CD14-positive monocyte (primary cell): Measurements from ENCODE around the gene ANKRD55. TPM values are rescaled to one million over a fixed set of nuclear protein-coding genes. Genes with fewer than 3 reads are reported as not detected.

Experiments used
- DNase-seq, 3 donors: peaks; one replicate each; pipeline ENCODE4 v3.0.0-alpha.2; 2011 to 2022
- H2AFZ ChIP-seq: 2 replicates; pipeline ENCODE4 v1.6.0; 2012; ENCODE audit warnings: mild to moderate bottlenecking, low read depth, low read length, inconsistent platforms; ENCODE audit not compliant: insufficient read depth, poor library complexity, severe bottlenecking
- H3K27ac ChIP-seq, 2 donors: 1 replicate in 1 of 2; 2 replicates in 1 of 2; pipeline ENCODE4 v1.5.1; 2012 to 2013; ENCODE audit warnings: low read length in 2 of 2, control low read depth in 1 of 2, inconsistent platforms in 1 of 2, low read depth in 1 of 2, mild to moderate bottlenecking in 1 of 2
- H3K27me3 ChIP-seq, 2 donors: one replicate each; pipeline versions ENCODE4 v1.6.0 to v1.6.1; 2011 to 2013; ENCODE audit warnings: low read length in 2 of 2; ENCODE audit not compliant: control insufficient read depth in 2 of 2, insufficient read depth in 2 of 2
- H3K36me3 ChIP-seq, 2 donors: replicated peaks in 1 of 2; 1 replicate in 1 of 2; 2 replicates in 1 of 2; pipeline versions ENCODE4 v1.5.1 to v1.6.1; 2012 to 2013; ENCODE audit warnings: low read length in 2 of 2, control low read depth in 1 of 2, inconsistent platforms in 1 of 2, mild to moderate bottlenecking in 1 of 2; ENCODE audit not compliant: insufficient read depth in 2 of 2, control insufficient read depth in 1 of 2
- H3K4me1 ChIP-seq, 2 donors: 1 replicate in 1 of 2; 2 replicates in 1 of 2; pipeline versions ENCODE4 v1.5.1 to v1.6.1; 2012 to 2013; ENCODE audit warnings: low read length in 2 of 2, control low read depth in 1 of 2, inconsistent platforms in 1 of 2, mild to moderate bottlenecking in 1 of 2, moderate library complexity in 1 of 2; ENCODE audit not compliant: insufficient read depth in 2 of 2, control insufficient read depth in 1 of 2
- H3K4me2 ChIP-seq: replicated peaks from 2 replicates; pipeline ENCODE3; 2012; ENCODE audit warnings: low read length, moderate library complexity, mild to moderate bottlenecking; ENCODE audit not compliant: poor library complexity, severe bottlenecking; ENCODE audit errors: extremely low read depth
- H3K4me3 ChIP-seq, 3 experiments: fragments of 200-600 bp in 1 of 3; sonication (generic) in 1 of 3; replicated peaks in 1 of 3; 1 replicate in 2 of 3; 2 replicates in 1 of 3; pipeline ENCODE4 v1.5.1; 2011 to 2013; ENCODE audit warnings: low read length in 3 of 3, mild to moderate bottlenecking in 3 of 3, control low read depth in 2 of 3, low read depth in 2 of 3, inconsistent platforms in 1 of 3, moderate library complexity in 1 of 3
- H3K79me2 ChIP-seq: 2 replicates; pipeline ENCODE4 v1.6.0; 2012; ENCODE audit warnings: mild to moderate bottlenecking, control low read depth, inconsistent platforms, low read length, moderate library complexity; ENCODE audit not compliant: insufficient read depth
- H3K9ac ChIP-seq: 2 replicates; pipeline ENCODE4 v1.6.0; 2017; ENCODE audit warnings: low read length, mild to moderate bottlenecking; ENCODE audit not compliant: insufficient read depth, poor library complexity, severe bottlenecking
- H3K9me3 ChIP-seq, 2 donors: replicated peaks in 1 of 2; 1 replicate in 1 of 2; 2 replicates in 1 of 2; pipeline versions ENCODE4 v1.5.1 to v1.6.1; 2012 to 2013; ENCODE audit warnings: low read length in 2 of 2, control low read depth in 1 of 2; ENCODE audit not compliant: control insufficient read depth in 1 of 2, insufficient read depth in 1 of 2
- H4K20me1 ChIP-seq: 2 replicates; pipeline ENCODE4 v1.6.0; 2012; ENCODE audit warnings: mild to moderate bottlenecking, low read length, control low read depth, moderate library complexity; ENCODE audit not compliant: insufficient read depth
- H3K27ac Mint-ChIP-seq, 7 donors: one replicate each; pipeline ENCODE4 v1.8.0; 2020; ENCODE audit warnings: mild to moderate bottlenecking in 7 of 7, mixed read lengths in 7 of 7, moderate library complexity in 6 of 7, inconsistent platforms in 2 of 7
- H3K27me3 Mint-ChIP-seq, 3 donors: one replicate each; pipeline ENCODE4 v1.8.0; 2021 to 2022; ENCODE audit warnings: low read depth in 3 of 3, mild to moderate bottlenecking in 3 of 3, mixed read lengths in 3 of 3, moderate library complexity in 3 of 3, inconsistent platforms in 1 of 3
- H3K36me3 Mint-ChIP-seq, 2 donors: one replicate each; pipeline ENCODE4 v1.8.0; 2020; ENCODE audit warnings: mixed read lengths in 2 of 2, inconsistent platforms in 1 of 2, mild to moderate bottlenecking in 1 of 2
- H3K4me1 Mint-ChIP-seq: one replicate; pipeline ENCODE4 v1.8.0; 2020; ENCODE audit warnings: mild to moderate bottlenecking, mixed read lengths
- H3K4me3 Mint-ChIP-seq, 2 donors: one replicate each; pipeline ENCODE4 v1.8.0; 2020; ENCODE audit warnings: mild to moderate bottlenecking in 2 of 2, mixed read lengths in 2 of 2, moderate library complexity in 1 of 2
- H3K9me3 Mint-ChIP-seq, 7 donors: one replicate each; pipeline ENCODE4 v1.8.0; 2020 to 2022; ENCODE audit warnings: mixed read lengths in 7 of 7, mild to moderate bottlenecking in 6 of 7, moderate library complexity in 6 of 7, inconsistent platforms in 2 of 7
- CTCF ChIP-seq: fragments of 200-600 bp; IDR thresholded peaks from one replicate; pipeline ENCODE4 v1.8.0; 2022; ENCODE audit warnings: antibody characterized with exemption, mild to moderate bottlenecking
- WGBS: methylation state at CpG from one replicate; pipeline ENCODE4 v1.1.5; 2013; ENCODE audit warnings: missing lambda C conversion rate; ENCODE audit not compliant: insufficient coverage; 5-methylcytosine and 5-hydroxymethylcytosine counted together
- intact Hi-C, 2 donors: fragments of 100-400 bp; cut with micrococcal nuclease; formaldehyde crosslinking; loops; one replicate each; pipeline versions ENCODE4 v1.15.0 to v1.15.1; 2023
- polyA plus RNA-seq, 3 donors: library from polyadenylated mRNA; depleted of rRNA in 1 of 3; unstranded in 2 of 3; stranded (reverse) in 1 of 3; fragments of 300-500 nt in 2 of 3; fragments of >200 nt in 1 of 3; fragmentation: Illumina TruSeq in 2 of 3; gene quantifications; 1 replicate in 2 of 3; 2 replicates in 1 of 3; pipeline ENCODE4 v1.2.3, GENCODE V29; 2012 to 2021

Gene ANKRD55
- polyA plus RNA-seq, 3 donors = 0.20 to 0.55 (median 0.28) TPM

- no CpG with 5 or more reads among the region's 4 CpGs for WGBS
- Mint-ChIP-seq H3K4me3 (no peak overlapping the region), H3K4me1 (no peaks in the 10 kb centered on the region), H3K9me3 (peaks cover 13 to 29% (median 20%) of the 10 kb centered on the region in 7 donors), H3K36me3 (peaks cover 0 to 2% of the 10 kb centered on the region in 2 donors), H3K27ac (no peak overlapping the region), H3K27me3 (peaks cover 0 to 2% (median 2%) of the 10 kb centered on the region in 3 donors)
- Histone ChIP-seq H2AFZ (no peak overlapping the region), H3K27me3 (no peaks in the 10 kb centered on the region), H3K36me3 (no peaks in the 10 kb centered on the region), H3K4me2 (no peak overlapping the region), H3K27ac (no peak overlapping the region), H3K79me2 (no peaks in the 10 kb centered on the region), H3K9ac (no peak overlapping the region), H3K4me1 (no peaks in the 10 kb centered on the region), H3K4me3 (no peak overlapping the region), H3K9me3 (peaks cover 17% of the 10 kb centered on the region in 2 donors), H4K20me1 (no peaks in the 10 kb centered on the region)
- no peak for TF ChIP-seq CTCF
- DNase-seq = no peak
- intact Hi-C loops = no loop called here
Observed at GRCh38 chr5:56212130-56212879, 20.8 kb downstream of the ANKRD55 start.

GRCh38 chr5:56211298-56211865 lies 21.7 kb downstream of the ANKRD55 start:
- H3K4me3 Mint-ChIP-seq = no peak overlapping the region
- Histone ChIP-seq H3K9ac (no peak overlapping the region), H3K4me2 (no peak overlapping the region), H2AFZ (no peak overlapping the region), H3K36me3 (no peaks in the 10 kb centered on the region), H3K4me1 (peaks cover 4 to 5% of the 10 kb centered on the region in 2 donors), H4K20me1 (no peaks in the 10 kb centered on the region), H3K27me3 (no peaks in the 10 kb centered on the region), H3K9me3 (peaks cover 10 to 17% of the 10 kb centered on the region in 2 donors), H3K4me3 (no peak overlapping the region), H3K27ac (no peak overlapping the region), H3K79me2 (no peaks in the 10 kb centered on the region)
- 100% methylated on average over 1 of the region's 2 CpGs for WGBS
- H3K27ac Mint-ChIP-seq = no peak overlapping the region
- intact Hi-C loops = no loop called here
- H3K27me3 Mint-ChIP-seq = peaks cover 0 to 2% (median 2%) of the 10 kb centered on the region in 3 donors
- peaks cover 7% of the 10 kb centered on the region for H3K4me1 Mint-ChIP-seq
- H3K9me3 Mint-ChIP-seq = peaks cover 12 to 20% (median 13%) of the 10 kb centered on the region in 7 donors
- no peak for TF ChIP-seq CTCF
- no peak for DNase-seq
- H3K36me3 Mint-ChIP-seq = peaks cover 0 to 2% of the 10 kb centered on the region in 2 donors
